Neural crest cell (in vitro differentiated cells): ENCODE results near the gene ZNF518A. TPM values are rescaled to one million over a fixed set of nuclear protein-coding genes. Genes with fewer than 3 reads are reported as not detected.

Source experiments
- DNase-seq: peaks from one replicate; pipeline ENCODE4 v3.0.0; 2021; ENCODE audit warnings: low read depth, mixed read lengths, low spot score
- H3K27ac Mint-ChIP-seq: one replicate; pipeline ENCODE4 v1.8.0; 2021; ENCODE audit warnings: mild to moderate bottlenecking, mixed read lengths; ENCODE audit not compliant: unreplicated experiment
- H3K27me3 Mint-ChIP-seq: 2 replicates; pipeline ENCODE4 v1.8.0; 2021; ENCODE audit warnings: low read depth, mild to moderate bottlenecking, mixed read lengths
- H3K36me3 Mint-ChIP-seq: 2 replicates; pipeline ENCODE4 v1.8.0; 2021; ENCODE audit warnings: low read depth, mild to moderate bottlenecking, mixed read lengths
- H3K4me1 Mint-ChIP-seq: 2 replicates; pipeline ENCODE4 v1.8.0; 2021; ENCODE audit warnings: mixed read lengths
- H3K4me3 Mint-ChIP-seq: one replicate; pipeline ENCODE4 v1.8.0; 2021; ENCODE audit warnings: mild to moderate bottlenecking, mixed read lengths
- H3K9me3 Mint-ChIP-seq: 2 replicates; pipeline ENCODE4 v1.8.0; 2021; ENCODE audit warnings: mixed read lengths
- CTCF ChIP-seq: fragments of 200-600 bp; sonication (generic); conservative IDR thresholded peaks from 2 replicates; pipeline ENCODE4 v1.5.0; 2021; ENCODE audit warnings: antibody characterized with exemption, mild to moderate bottlenecking
- total RNA-seq: library from RNA; stranded (reverse); gene quantifications from 2 replicates; pipeline ENCODE4 v1.2.1, GENCODE V29; 2021

ZNF518A gene
- total RNA-seq, 1 donor from 2014 or later, result 31.2 TPM

GRCh38 chr10:96201525-96201924 is 71.4 kb downstream of the ZNF518A start:
- no peaks in the 10 kb centered on the region for H3K9me3 Mint-ChIP-seq
- no peak for DNase-seq
- H3K36me3 Mint-ChIP-seq, result no peaks in the 10 kb centered on the region
- H3K27ac Mint-ChIP-seq, result no peak overlapping the region
- TF ChIP-seq CTCF, result no peak
- H3K4me1 Mint-ChIP-seq, result peaks cover 3% of the 10 kb centered on the region
- no peak overlapping the region for H3K4me3 Mint-ChIP-seq
- no peaks in the 10 kb centered on the region for H3K27me3 Mint-ChIP-seq

DNA sequence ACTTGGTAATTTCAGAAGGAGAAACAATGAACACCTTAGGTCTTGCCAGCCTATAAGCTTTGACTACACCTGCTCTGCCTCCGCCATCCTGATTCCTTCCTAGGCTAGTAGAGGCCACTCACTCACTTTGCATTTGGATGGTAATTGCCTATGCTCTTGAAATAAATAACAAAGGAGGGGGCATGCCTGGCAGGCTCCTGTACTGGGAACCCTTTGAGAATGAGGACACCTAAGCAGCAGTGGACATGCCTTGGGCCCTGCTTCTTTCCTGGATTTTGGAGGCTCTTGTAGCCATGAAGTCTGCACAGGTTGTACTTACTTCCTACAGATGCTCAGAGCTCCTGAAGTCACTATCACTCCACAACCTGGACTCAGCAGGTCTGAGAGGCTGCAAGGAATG is 75.5 kb downstream of the ZNF518A start:
- Mint-ChIP-seq H3K4me3 (no peak overlapping the region), H3K4me1 (no peaks in the 10 kb centered on the region), H3K36me3 (no peaks in the 10 kb centered on the region), H3K27ac (no peak overlapping the region), H3K27me3 (no peaks in the 10 kb centered on the region), H3K9me3 (no peaks in the 10 kb centered on the region)
- DNase-seq, result no peak
- no peak for TF ChIP-seq CTCF

DNA sequence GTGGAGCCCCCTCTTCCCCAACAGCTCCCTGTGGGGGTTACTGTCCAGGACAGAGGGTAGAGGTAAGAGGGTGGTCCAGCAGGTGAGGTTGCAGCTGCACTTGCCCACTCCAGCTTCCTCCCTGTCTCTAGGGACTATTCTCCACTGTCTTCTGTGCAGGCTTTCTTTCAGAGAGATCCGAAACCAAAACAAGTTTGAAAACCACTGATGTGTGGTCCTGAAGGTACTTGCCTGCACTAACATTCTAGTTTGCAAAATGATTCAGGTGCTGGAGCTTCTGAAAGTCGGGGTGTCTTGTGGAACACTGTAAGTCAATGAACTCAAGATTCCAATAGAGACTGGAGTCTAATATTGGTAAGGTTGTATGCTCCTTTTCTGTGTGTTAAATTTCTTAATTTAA is 78.2 kb downstream of the ZNF518A start:
- TF ChIP-seq CTCF, result no peak
- Mint-ChIP-seq H3K4me3 (no peak overlapping the region), H3K9me3 (no peaks in the 10 kb centered on the region), H3K36me3 (no peaks in the 10 kb centered on the region), H3K27ac (no peak overlapping the region), H3K4me1 (no peaks in the 10 kb centered on the region), H3K27me3 (no peaks in the 10 kb centered on the region)
- no peak for DNase-seq

- no peaks in the 10 kb centered on the region for H3K27me3 Mint-ChIP-seq
- no peaks in the 10 kb centered on the region for H3K9me3 Mint-ChIP-seq
- no peak overlapping the region for H3K27ac Mint-ChIP-seq
- no peak for TF ChIP-seq CTCF
- DNase-seq, result no peak
- no peak overlapping the region for H3K4me3 Mint-ChIP-seq
- no peaks in the 10 kb centered on the region for H3K4me1 Mint-ChIP-seq
- no peaks in the 10 kb centered on the region for H3K36me3 Mint-ChIP-seq
These were observed 78.8 kb downstream of the ZNF518A start for GRCh38 chr10:96208946-96209345.

- DNase-seq, result no peak
- H3K9me3 Mint-ChIP-seq, result no peaks in the 10 kb centered on the region
- H3K27me3 Mint-ChIP-seq, result peaks cover 2% of the 10 kb centered on the region
- no peaks in the 10 kb centered on the region for H3K36me3 Mint-ChIP-seq
- no peak overlapping the region for H3K27ac Mint-ChIP-seq
- H3K4me3 Mint-ChIP-seq, result no peak overlapping the region
- TF ChIP-seq CTCF, result no peak
- no peaks in the 10 kb centered on the region for H3K4me1 Mint-ChIP-seq
These were observed 81.7 kb downstream of the ZNF518A start for GRCh38 chr10:96211764-96212163.

DNA sequence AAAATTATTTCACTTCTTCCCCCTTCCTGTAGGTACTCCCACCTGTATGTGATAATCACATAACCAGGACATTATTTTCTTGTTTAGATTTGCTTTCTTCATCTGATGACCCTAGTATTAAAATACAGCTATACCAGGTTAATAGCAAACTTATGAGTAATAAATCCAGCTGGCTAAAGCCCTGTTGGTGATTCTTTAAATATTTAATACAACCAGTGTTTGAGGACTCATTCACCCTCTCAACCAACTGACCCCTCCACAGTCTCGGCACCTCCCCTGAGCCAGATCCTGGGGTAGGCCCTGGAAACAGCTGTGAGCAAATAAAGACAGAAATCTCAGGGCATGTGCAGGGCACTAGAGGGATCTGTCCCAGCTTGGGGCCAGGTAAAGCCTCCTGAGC is 82.8 kb downstream of the ZNF518A start:
- Mint-ChIP-seq H3K4me1 (no peaks in the 10 kb centered on the region), H3K4me3 (no peak overlapping the region), H3K36me3 (no peaks in the 10 kb centered on the region), H3K9me3 (no peaks in the 10 kb centered on the region), H3K27me3 (peaks cover 2% of the 10 kb centered on the region), H3K27ac (no peak overlapping the region)
- no peak for DNase-seq
- no peak for TF ChIP-seq CTCF
